HepG2 (cell line): Measurements from ENCODE around the gene CASP7. TPM values are rescaled to one million over a fixed set of nuclear protein-coding genes. Genes with fewer than 3 reads are reported as not detected.

ENCODE experiments used
- ARID3A ChIP-seq: IDR thresholded peaks from 2 replicates; pipeline ENCODE4 v1.6.1; 2012; ENCODE audit warnings: low read depth, low read length, improper control_type of control experiment
- CHCHD3 ChIP-seq: sonication (generic); formaldehyde crosslinking; IDR thresholded peaks from 2 replicates; pipeline ENCODE4 v1.8.0; 2022; ENCODE audit warnings: mild to moderate bottlenecking, missing genetic modification reagents, moderate library complexity
- DNMT1 ChIP-seq: sonication (generic); formaldehyde crosslinking; IDR thresholded peaks from 2 replicates; pipeline ENCODE4 v1.5.1; 2020; ENCODE audit warnings: mild to moderate bottlenecking, missing genetic modification reagents
- FOXM1 ChIP-seq: sonication (generic); formaldehyde crosslinking; IDR thresholded peaks from 2 replicates; pipeline ENCODE4 v1.5.0; 2020; ENCODE audit warnings: missing genetic modification reagents
- HCFC1 ChIP-seq: fragments of 150-350 bp; IDR thresholded peaks from 2 replicates; pipeline ENCODE4 v1.6.1; 2014; ENCODE audit warnings: low read depth, low read length
- HNF4G ChIP-seq, 2 experiments: sonication (generic) in 1 of 2; formaldehyde crosslinking in 1 of 2; IDR thresholded peaks; 2 replicates each; pipeline versions ENCODE4 v1.4.0 to v1.6.1; 2011 to 2020; ENCODE audit warnings: borderline replicate concordance in 2 of 2, low read depth in 2 of 2, mild to moderate bottlenecking in 2 of 2, low read length in 1 of 2, missing genetic modification reagents in 1 of 2, moderate library complexity in 1 of 2
- HOXD1 ChIP-seq: sonication (generic); formaldehyde crosslinking; IDR thresholded peaks from 2 replicates; pipeline ENCODE4 v1.5.0; 2020; ENCODE audit warnings: missing genetic modification reagents
- JUNB ChIP-seq: sonication (generic); formaldehyde crosslinking; IDR thresholded peaks from 2 replicates; pipeline ENCODE4 v1.8.0; 2022; ENCODE audit warnings: missing genetic modification reagents, mild to moderate bottlenecking, borderline replicate concordance
- KAT8 ChIP-seq: IDR thresholded peaks from 2 replicates; pipeline ENCODE4 v1.6.1; 2016; ENCODE audit warnings: missing genetic modification reagents, missing compliant biosample characterization
- MEF2D ChIP-seq: sonication (generic); formaldehyde crosslinking; IDR thresholded peaks from 2 replicates; pipeline ENCODE4 v1.5.1; 2020; ENCODE audit warnings: mild to moderate bottlenecking, missing genetic modification reagents
- MXI1 ChIP-seq: IDR thresholded peaks from 3 replicates; pipeline ENCODE4 v1.6.1; 2012; ENCODE audit warnings: low read depth, low read length, inconsistent platforms, borderline replicate concordance
- NCOA1 ChIP-seq: sonication (generic); formaldehyde crosslinking; IDR thresholded peaks from 2 replicates; pipeline ENCODE4 v1.9.0; 2021; ENCODE audit warnings: missing genetic modification reagents
- SMAD3 ChIP-seq: sonication (generic); formaldehyde crosslinking; IDR thresholded peaks from 2 replicates; pipeline ENCODE4 v1.4.0; 2020; ENCODE audit warnings: missing genetic modification reagents
- TBP ChIP-seq: sonication (generic); formaldehyde crosslinking; IDR thresholded peaks from 2 replicates; pipeline ENCODE4 v1.5.0; 2020; ENCODE audit warnings: missing genetic modification reagents
- TBX3 ChIP-seq: fragments of 450-650 bp; IDR thresholded peaks from 2 replicates; pipeline ENCODE4 v1.6.1; 2017; ENCODE audit warnings: antibody characterized with exemption, mild to moderate bottlenecking, inconsistent platforms, borderline replicate concordance
- TGIF2 ChIP-seq: IDR thresholded peaks from 2 replicates; pipeline ENCODE4 v1.6.1; 2016; ENCODE audit warnings: control low read depth, missing compliant biosample characterization
- ZFX ChIP-seq: sonication (generic); formaldehyde crosslinking; IDR thresholded peaks from 2 replicates; pipeline ENCODE4 v1.4.0; 2020; ENCODE audit warnings: mild to moderate bottlenecking, low read depth, missing genetic modification reagents, moderate library complexity
- ZFY ChIP-seq: sonication (generic); formaldehyde crosslinking; IDR thresholded peaks from 2 replicates; pipeline ENCODE4 v1.4.0; 2020; ENCODE audit warnings: missing genetic modification reagents
- ZNF10 ChIP-seq: sonication (generic); formaldehyde crosslinking; IDR thresholded peaks from 2 replicates; pipeline ENCODE4 v1.4.0; 2020; ENCODE audit warnings: mild to moderate bottlenecking, low read depth, missing genetic modification reagents, borderline replicate concordance
- ZNF3 ChIP-seq: IDR thresholded peaks from 2 replicates; pipeline ENCODE4 v1.7.0; 2017; ENCODE audit warnings: inconsistent platforms
- ZNF484 ChIP-seq: sonication (generic); formaldehyde crosslinking; IDR thresholded peaks from 2 replicates; pipeline ENCODE4 v1.5.1; 2020; ENCODE audit warnings: mild to moderate bottlenecking, low read depth, missing genetic modification reagents, borderline replicate concordance
- ZNF501 ChIP-seq: sonication (generic); formaldehyde crosslinking; IDR thresholded peaks from 2 replicates; pipeline ENCODE4 v1.5.1; 2020; ENCODE audit warnings: mild to moderate bottlenecking, moderate library complexity, missing genetic modification reagents
- ZNF616 ChIP-seq: sonication (generic); formaldehyde crosslinking; IDR thresholded peaks from 2 replicates; pipeline ENCODE4 v1.5.0; 2020; ENCODE audit warnings: low read depth, mild to moderate bottlenecking, missing genetic modification reagents
- ZNF816 ChIP-seq: sonication (generic); formaldehyde crosslinking; IDR thresholded peaks from 2 replicates; pipeline ENCODE4 v1.8.0; 2022; ENCODE audit warnings: missing genetic modification reagents, mild to moderate bottlenecking, borderline replicate concordance
- ZSCAN12 ChIP-seq: sonication (generic); formaldehyde crosslinking; IDR thresholded peaks from 2 replicates; pipeline ENCODE4 v1.9.0; 2021; ENCODE audit warnings: mild to moderate bottlenecking, missing genetic modification reagents
- polyA plus RNA-seq, 8 experiments: library from polyadenylated mRNA; depleted of rRNA in 3 of 8; stranded (reverse) in 7 of 8; unstranded in 1 of 8; fragments of >200 nt; fragmentation: Illumina TruSeq in 4 of 8; extraction: Trizol in 4 of 8; gene quantifications; 2 replicates each; pipeline versions ENCODE4 v1.2.1 to v1.2.3, GENCODE V29; 2011 to 2016; ENCODE audit warnings: low read depth in 4 of 8, missing spikeins in 1 of 8, mixed read lengths in 1 of 8; ENCODE audit not compliant: insufficient read depth in 1 of 8
- total RNA-seq, 5 experiments: library from RNA; depleted of rRNA; stranded (reverse); fragments of >200 nt; fragmentation: Illumina TruSeq; extraction: Trizol; gene quantifications; 2 replicates each; pipeline ENCODE4 v1.2.3, GENCODE V29; 2016; ENCODE audit warnings: low read depth in 1 of 5
- TF ChIP-seq, protein P1 (sequence below): sonication (generic); formaldehyde crosslinking; IDR thresholded peaks from 2 replicates; pipeline ENCODE4 v1.4.0; 2020; ENCODE audit warnings: mild to moderate bottlenecking, low read depth, missing genetic modification reagents
- TF ChIP-seq, protein P2 (sequence below): sonication (generic); formaldehyde crosslinking; IDR thresholded peaks from 2 replicates; pipeline ENCODE4 v1.5.0; 2020; ENCODE audit warnings: mild to moderate bottlenecking, missing genetic modification reagents, moderate library complexity

Gene CASP7
- total and polyA plus RNA-seq, 2 of the 13 experiments (the other 11 are each of a cell fraction or from before 2014, with no cell fraction given), result 11.9 to 39.3 TPM

- TF ChIP-seq TGIF2 (0 out of 2 replicates have a peak, but pooled peaks have one; percentile 70), HOXD1 (CRISPR knock-in tag) (no peak; the same call in 1 of the 2 replicates), TBP (CRISPR knock-in tag) (no peak), ZSCAN12 (no peak), SMAD3 (no peak; the same call in 1 of the 2 replicates), ZFY (CRISPR knock-in tag) (peak; percentile 51), DNMT1 (0 out of 2 replicates have a peak, but pooled peaks have one; percentile 72), ZNF10 (no peak), ZFX (CRISPR knock-in tag) (peak; percentile 64), CHCHD3 (CRISPR knock-in tag) (no peak), KAT8 (CRISPR knock-in tag) (peak; percentile 36; the same call in 1 of the 2 replicates), ARID3A (no peak), MXI1 (peak; percentile 14; the same call in 1 of the 3 replicates), FOXM1 (CRISPR knock-in tag) (no peak), MEF2D (no peak), HNF4G (IDR thresholded peaks at IDR 0.05; ENCODE audit: borderline replicate concordance, low read depth, low read length) (no peak), HNF4G (CRISPR knock-in tag; IDR thresholded peaks at IDR 0.05; ENCODE audit: borderline replicate concordance, low read depth) (0 out of 2 replicates have a peak, but pooled peaks have one; percentile 16), TBX3 (no peak), NCOA1 (no peak), ZNF501 (no peak), ZNF484 (CRISPR knock-in tag) (no peak), ZNF616 (no peak), HCFC1 (no peak), ZNF816 (CRISPR knock-in tag) (0 out of 2 replicates have a peak, but pooled peaks have one; percentile 14), JUNB (CRISPR knock-in tag) (no peak), ZNF3 (CRISPR knock-in tag) (no peak)
- TF ChIP-seq, protein P1, sequence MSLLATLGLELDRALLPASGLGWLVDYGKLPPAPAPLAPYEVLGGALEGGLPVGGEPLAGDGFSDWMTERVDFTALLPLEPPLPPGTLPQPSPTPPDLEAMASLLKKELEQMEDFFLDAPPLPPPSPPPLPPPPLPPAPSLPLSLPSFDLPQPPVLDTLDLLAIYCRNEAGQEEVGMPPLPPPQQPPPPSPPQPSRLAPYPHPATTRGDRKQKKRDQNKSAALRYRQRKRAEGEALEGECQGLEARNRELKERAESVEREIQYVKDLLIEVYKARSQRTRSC (CRISPR knock-in tag), result no peak
- TF ChIP-seq, protein P2, sequence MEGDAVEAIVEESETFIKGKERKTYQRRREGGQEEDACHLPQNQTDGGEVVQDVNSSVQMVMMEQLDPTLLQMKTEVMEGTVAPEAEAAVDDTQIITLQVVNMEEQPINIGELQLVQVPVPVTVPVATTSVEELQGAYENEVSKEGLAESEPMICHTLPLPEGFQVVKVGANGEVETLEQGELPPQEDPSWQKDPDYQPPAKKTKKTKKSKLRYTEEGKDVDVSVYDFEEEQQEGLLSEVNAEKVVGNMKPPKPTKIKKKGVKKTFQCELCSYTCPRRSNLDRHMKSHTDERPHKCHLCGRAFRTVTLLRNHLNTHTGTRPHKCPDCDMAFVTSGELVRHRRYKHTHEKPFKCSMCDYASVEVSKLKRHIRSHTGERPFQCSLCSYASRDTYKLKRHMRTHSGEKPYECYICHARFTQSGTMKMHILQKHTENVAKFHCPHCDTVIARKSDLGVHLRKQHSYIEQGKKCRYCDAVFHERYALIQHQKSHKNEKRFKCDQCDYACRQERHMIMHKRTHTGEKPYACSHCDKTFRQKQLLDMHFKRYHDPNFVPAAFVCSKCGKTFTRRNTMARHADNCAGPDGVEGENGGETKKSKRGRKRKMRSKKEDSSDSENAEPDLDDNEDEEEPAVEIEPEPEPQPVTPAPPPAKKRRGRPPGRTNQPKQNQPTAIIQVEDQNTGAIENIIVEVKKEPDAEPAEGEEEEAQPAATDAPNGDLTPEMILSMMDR (CRISPR knock-in tag), result peak; percentile 84
These were observed at the start of gene CASP7 (continued) for GRCh38 chr10:113679463-113680189.
